Common myeloid progenitor, CD34-positive (primary cell): ENCODE data around the gene CCDC187.
A peak's percentile ranks its signal among the peaks of the same experiment; 100 is the strongest.
"Not testable (repeated sequence)": the region's sequence is repeated elsewhere in the genome, so short reads cannot be mapped to it uniquely, and the experiment has no call there.

ENCODE experiments used
- CTCF ChIA-PET: fragments of 350-600 bp; sonication (Branson Sonifier 250); formaldehyde crosslinking; loops from one replicate; lab custom pipeline; 2021; ENCODE audit warnings: antibody characterized with exemption; lab: Charles Lee
- POLR2A ChIA-PET: fragments of 350-600 bp; sonication (Branson Sonifier 250); formaldehyde crosslinking; loops from one replicate; lab custom pipeline; 2021; ENCODE audit warnings: antibody characterized with exemption; lab: Charles Lee
- DNase-seq, 3 donors: peaks; one replicate each; pipeline versions ENCODE4 v3.0.0 to v3.0.0-alpha.2; 2013
- H3K27ac ChIP-seq, 2 experiments: 1 replicate in 1 of 2; 2 replicates in 1 of 2; pipeline ENCODE4 v1.7.0; 2013; ENCODE audit warnings: inconsistent platforms in 2 of 2, low read length in 2 of 2, mild to moderate bottlenecking in 2 of 2, low read depth in 1 of 2, moderate library complexity in 1 of 2; ENCODE audit not compliant: severe bottlenecking in 2 of 2, insufficient read depth in 1 of 2, poor library complexity in 1 of 2
- H3K27me3 ChIP-seq, 5 experiments: replicated peaks in 2 of 5; 1 replicate in 3 of 5; 2 replicates in 2 of 5; pipeline versions ENCODE4 v1.6.1 to v1.7.0; 2013; ENCODE audit warnings: low read length in 4 of 5, mild to moderate bottlenecking in 2 of 5, moderate library complexity in 2 of 5, inconsistent platforms in 1 of 5; ENCODE audit not compliant: insufficient read depth in 5 of 5, control insufficient read depth in 4 of 5
- H3K36me3 ChIP-seq, 4 experiments: 1 replicate in 2 of 4; 2 replicates in 2 of 4; pipeline versions ENCODE4 v1.6.1 to v1.7.0; 2013; ENCODE audit warnings: low read length in 3 of 4, control low read depth in 1 of 4, mild to moderate bottlenecking in 1 of 4; ENCODE audit not compliant: control insufficient read depth in 4 of 4, insufficient read depth in 4 of 4
- H3K4me1 ChIP-seq, 4 experiments: 1 replicate in 3 of 4; 2 replicates in 1 of 4; pipeline versions ENCODE4 v1.6.1 to v1.7.1; 2013; ENCODE audit warnings: low read length in 3 of 4, mild to moderate bottlenecking in 3 of 4, control low read depth in 1 of 4, inconsistent platforms in 1 of 4, moderate library complexity in 1 of 4; ENCODE audit not compliant: control insufficient read depth in 4 of 4, insufficient read depth in 4 of 4; ENCODE audit errors: control extremely low read depth in 1 of 4
- H3K4me3 ChIP-seq, 7 experiments: 1 replicate in 4 of 7; 2 replicates in 3 of 7; pipeline versions ENCODE4 v1.5.1 to v1.7.0; 2013; ENCODE audit warnings: mild to moderate bottlenecking in 7 of 7, low read length in 6 of 7, moderate library complexity in 6 of 7, inconsistent platforms in 2 of 7, low read depth in 2 of 7, control low read depth in 1 of 7; ENCODE audit not compliant: insufficient read depth in 4 of 7, control insufficient read depth in 1 of 7; ENCODE audit errors: extremely low read depth in 1 of 7
- H3K9me3 ChIP-seq, 5 experiments: 1 replicate in 4 of 5; 2 replicates in 1 of 5; pipeline versions ENCODE4 v1.6.1 to v1.7.1; 2013; ENCODE audit warnings: low read length in 4 of 5, mild to moderate bottlenecking in 2 of 5, inconsistent platforms in 1 of 5, low read depth in 1 of 5, moderate library complexity in 1 of 5; ENCODE audit not compliant: control insufficient read depth in 4 of 5, insufficient read depth in 2 of 5; ENCODE audit errors: control extremely low read depth in 1 of 5
- WGBS: methylation state at CpG from one replicate; pipeline ENCODE4 v1.1.5; 2013; ENCODE audit not compliant: insufficient coverage; 5-methylcytosine and 5-hydroxymethylcytosine counted together

CCDC187 gene

GRCh38 chr9:136240941-136241340 is 63.0 kb downstream of the CCDC187 start:
- WGBS, result 94% methylated on average over 17 of the region's 20 CpGs
- Histone ChIP-seq H3K4me1 (peaks cover 13 to 48% (median 45%) of the 10 kb centered on the region in 4 experiments), H3K4me3 (no peak overlapping the region), H3K27me3 (no peaks in the 10 kb centered on the region), H3K36me3 (peaks cover 2 to 30% (median 9%) of the 10 kb centered on the region in 4 experiments), H3K27ac (no peak overlapping the region), H3K9me3 (no peaks in the 10 kb centered on the region)
- CTCF ChIA-PET, result interaction anchor here (1.3 kb wide), 1 partner anchor 12 kb away, joined by 3 read pairs; no protein-coding TSS in a partner anchor
- DNase-seq, result no peak
- POLR2A ChIA-PET, result no interaction called here

- WGBS, result 83% methylated on average over 1 of the region's 2 CpGs
- no peak for DNase-seq
- POLR2A ChIA-PET, result interaction anchor here (0.6 kb wide), 1 partner anchor 222 kb away, joined by 3 read pairs; no protein-coding TSS in a partner anchor
- Histone ChIP-seq H3K4me3 (no peak overlapping the region), H3K4me1 (peaks cover 12 to 44% (median 42%) of the 10 kb centered on the region in 4 experiments), H3K9me3 (no peaks in the 10 kb centered on the region), H3K36me3 (peaks cover 2 to 39% (median 15%) of the 10 kb centered on the region in 4 experiments), H3K27me3 (no peaks in the 10 kb centered on the region), H3K27ac (no peak overlapping the region)
- CTCF ChIA-PET, result interaction anchor here (0.8 to 1.1 kb wide), 3 partner anchors 11 to 18 kb away, joined by 3 to 5 read pairs (median 3); no protein-coding TSS in a partner anchor
Observed at GRCh38 chr9:136239983-136240330, 63.9 kb downstream of the CCDC187 start.

- Histone ChIP-seq H3K27ac (no peak overlapping the region), H3K9me3 (no peaks in the 10 kb centered on the region), H3K27me3 (no peaks in the 10 kb centered on the region), H3K4me1 (peaks cover 9 to 41% (median 38%) of the 10 kb centered on the region in 4 experiments), H3K4me3 (no peak overlapping the region), H3K36me3 (peaks cover 2 to 44% (median 18%) of the 10 kb centered on the region in 4 experiments)
- DNase-seq, result no peak
- WGBS, result 93% methylated on average over 25 of the region's 25 CpGs
- CTCF ChIA-PET, result interaction anchor here (0.8 to 1.1 kb wide), 3 partner anchors 10 to 18 kb away, joined by 3 to 5 read pairs (median 3); no protein-coding TSS in a partner anchor
- POLR2A ChIA-PET, result interaction anchor here (1.1 kb wide), 1 partner anchor 10 kb away, joined by 3 read pairs; no protein-coding TSS in a partner anchor
Observed at GRCh38 chr9:136239135-136239982, 64.5 kb downstream of the CCDC187 start.

- 61% methylated on average over 12 of the region's 12 CpGs for WGBS
- ChIA-PET POLR2A (interaction anchor here (1.1 kb wide), 1 partner anchor 9 kb away, joined by 3 read pairs; no protein-coding TSS in a partner anchor), CTCF (no interaction called here)
- Histone ChIP-seq H3K4me3 (peak overlapping the region in 1 of 7 experiments; percentile 20), H3K4me1 (peaks cover 0 to 41% (median 38%) of the 10 kb centered on the region in 4 experiments), H3K27me3 (no peaks in the 10 kb centered on the region), H3K36me3 (peaks cover 2 to 41% (median 18%) of the 10 kb centered on the region in 4 experiments), H3K27ac (peak overlapping the region in 1 of 2 experiments; percentile 59), H3K9me3 (no peaks in the 10 kb centered on the region)
- no peak for DNase-seq
Observed at GRCh38 chr9:136238342-136238732, 65.6 kb downstream of the CCDC187 start.

GRCh38 chr9:136237486-136238341 is 66.2 kb downstream of the CCDC187 start:
- H3K27ac ChIP-seq, result peak overlapping the region in 1 of 2 experiments; percentile 59
- peak; percentile 77 to 97 (median 95) for DNase-seq
- 77% methylated on average over 30 of the region's 32 CpGs for WGBS
- H3K4me3 ChIP-seq, result peak overlapping the region in 1 of 7 experiments; percentile 20
- ChIA-PET POLR2A (no interaction called here), CTCF (no interaction called here)
- peaks cover 0 to 41% (median 41%) of the 10 kb centered on the region in 4 experiments for H3K4me1 ChIP-seq
- H3K36me3 ChIP-seq, result peaks cover 2 to 39% (median 18%) of the 10 kb centered on the region in 4 experiments
- no peaks in the 10 kb centered on the region for H3K27me3 ChIP-seq
- H3K9me3 ChIP-seq, result no peaks in the 10 kb centered on the region

- peaks cover under 1 to 30% (median 16%) of the 10 kb centered on the region in 4 experiments for H3K36me3 ChIP-seq
- 95% methylated on average over 35 of the region's 43 CpGs for WGBS
- CTCF ChIA-PET, DNase-seq, POLR2A ChIA-PET, H3K27me3 ChIP-seq, H3K9me3 ChIP-seq, H3K27ac ChIP-seq, H3K4me3 ChIP-seq: not testable (repeated sequence)
- H3K4me1 ChIP-seq, result peaks cover 5 to 51% (median 50%) of the 10 kb centered on the region in 4 experiments
Observed at GRCh38 chr9:136236471-136237410, 67.2 kb downstream of the CCDC187 start.
